Mesendoderm (in vitro differentiated cells): ENCODE measurements around the gene LRCH1.

Source experiments
- DNase-seq: peaks from one replicate; pipeline ENCODE4 v3.0.0; 2013
- H2AK5ac ChIP-seq: 2 replicates; pipeline ENCODE4 v1.6.1; 2013; ENCODE audit warnings: low read length, inconsistent platforms
- H2BK120ac ChIP-seq: 2 replicates; pipeline ENCODE4 v1.6.1; 2013; ENCODE audit warnings: low read depth, mild to moderate bottlenecking, low read length, moderate library complexity, mixed read lengths
- H2BK15ac ChIP-seq: replicated peaks from 2 replicates; pipeline ENCODE4 v1.6.1; 2013; ENCODE audit warnings: low read depth, mild to moderate bottlenecking, moderate library complexity
- H2BK5ac ChIP-seq: 2 replicates; pipeline ENCODE4 v1.6.1; 2013; ENCODE audit warnings: low read length, inconsistent platforms
- H3K18ac ChIP-seq: 2 replicates; pipeline ENCODE4 v1.6.1; 2013; ENCODE audit warnings: mild to moderate bottlenecking, low read length, mixed read lengths
- H3K23ac ChIP-seq: one replicate; pipeline ENCODE4 v1.6.1; 2013; ENCODE audit warnings: low read length
- H3K27ac ChIP-seq: 2 replicates; pipeline ENCODE4 v1.5.1; 2013; ENCODE audit warnings: low read depth, mild to moderate bottlenecking, inconsistent platforms, low read length, moderate library complexity
- H3K27me3 ChIP-seq: 2 replicates; pipeline ENCODE4 v1.6.1; 2013; ENCODE audit warnings: low read length, control low read depth, mild to moderate bottlenecking, inconsistent platforms; ENCODE audit not compliant: insufficient read depth, poor library complexity
- H3K36me3 ChIP-seq: 2 replicates; pipeline ENCODE4 v1.6.1; 2013; ENCODE audit warnings: low read length, inconsistent platforms; ENCODE audit not compliant: control insufficient read depth, insufficient read depth
- H3K4ac ChIP-seq: one replicate; pipeline ENCODE4 v1.6.1; 2013; ENCODE audit warnings: low read depth, mild to moderate bottlenecking, low read length, moderate library complexity
- H3K4me1 ChIP-seq: 2 replicates; pipeline ENCODE4 v1.6.1; 2013; ENCODE audit warnings: low read depth, low read length, inconsistent platforms; ENCODE audit not compliant: control insufficient read depth
- H3K4me2 ChIP-seq: 2 replicates; pipeline ENCODE4 v1.6.1; 2013; ENCODE audit warnings: low read length
- H3K4me3 ChIP-seq: 2 replicates; pipeline ENCODE4 v1.5.1; 2013; ENCODE audit warnings: mild to moderate bottlenecking, low read length
- H3K56ac ChIP-seq: one replicate; pipeline ENCODE4 v1.6.1; 2013; ENCODE audit warnings: low read length
- H3K79me1 ChIP-seq: 2 replicates; pipeline ENCODE4 v1.6.1; 2013; ENCODE audit warnings: low read length, inconsistent platforms
- H3K79me2 ChIP-seq: 2 replicates; pipeline ENCODE4 v1.6.1; 2013; ENCODE audit warnings: mild to moderate bottlenecking, low read length; ENCODE audit not compliant: control insufficient read depth, insufficient read depth
- H3K9ac ChIP-seq: 2 replicates; pipeline ENCODE4 v1.6.1; 2013; ENCODE audit warnings: low read length, inconsistent platforms
- H4K5ac ChIP-seq: one replicate; pipeline ENCODE4 v1.6.1; 2013; ENCODE audit warnings: low read length
- H4K8ac ChIP-seq: one replicate; pipeline ENCODE4 v1.6.1; 2013; ENCODE audit warnings: low read depth, mild to moderate bottlenecking, control low read depth, low read length, moderate library complexity
- WGBS: extraction: QIAGEN DNeasy Blood & Tissue Kit; methylation state at CpG from one replicate; pipeline ENCODE4 v1.1.7; 2013; ENCODE audit warnings: low lambda C conversion rate, missing lambda C conversion rate; ENCODE audit not compliant: insufficient coverage; ENCODE audit errors: extremely low coverage; 5-methylcytosine and 5-hydroxymethylcytosine counted together

Gene LRCH1

GRCh38 chr13:46664195-46664594, 111.2 kb downstream of the LRCH1 start:
- Histone ChIP-seq H3K27me3 (no peaks in the 10 kb centered on the region), H3K4me1 (peaks cover 15% of the 10 kb centered on the region), H3K4me2 (no peak overlapping the region), H3K4me3 (no peak overlapping the region), H3K9ac (no peak overlapping the region), H3K79me2 (no peaks in the 10 kb centered on the region), H2BK15ac (no peak overlapping the region), H2BK120ac (no peak overlapping the region), H4K5ac (no peak overlapping the region), H3K79me1 (peaks cover 2% of the 10 kb centered on the region), H3K36me3 (no peaks in the 10 kb centered on the region), H4K8ac (no peak overlapping the region), H3K56ac (no peak overlapping the region), H3K23ac (no peak overlapping the region), H2BK5ac (no peak overlapping the region), H3K18ac (no peak overlapping the region), H3K27ac (no peak overlapping the region), H2AK5ac (no peak overlapping the region), H3K4ac (no peak overlapping the region)
- WGBS: no CpG with 5 or more reads among the region's 3 CpGs
- DNase-seq: no peak

GRCh38 chr13:46665248-46665632, 112.3 kb downstream of the LRCH1 start:
- no peak overlapping the region for H3K27ac ChIP-seq

GRCh38 chr13:46665633-46666482, 112.9 kb downstream of the LRCH1 start:
- H3K79me2 ChIP-seq: no peaks in the 10 kb centered on the region
- no peak overlapping the region for H3K9ac ChIP-seq
- H2AK5ac ChIP-seq: no peak overlapping the region
- no peak overlapping the region for H3K4ac ChIP-seq
- peak overlapping the region; percentile 17 for H3K56ac ChIP-seq
- no peaks in the 10 kb centered on the region for H3K36me3 ChIP-seq
- no peak overlapping the region for H2BK5ac ChIP-seq
- H3K4me2 ChIP-seq: no peak overlapping the region
- no peak overlapping the region for H4K8ac ChIP-seq
- H4K5ac ChIP-seq: no peak overlapping the region
- H3K79me1 ChIP-seq: peaks cover 2% of the 10 kb centered on the region
- H3K27me3 ChIP-seq: no peaks in the 10 kb centered on the region
- no peak overlapping the region for H2BK15ac ChIP-seq
- H3K4me3 ChIP-seq: no peak overlapping the region
- peaks cover 15% of the 10 kb centered on the region for H3K4me1 ChIP-seq
- peak; percentile 46 for DNase-seq
- H2BK120ac ChIP-seq: no peak overlapping the region
- WGBS: no CpG with 5 or more reads among the region's 7 CpGs
- no peak overlapping the region for H3K23ac ChIP-seq
- H3K27ac ChIP-seq: no peak overlapping the region
- peak overlapping the region; percentile 61 for H3K18ac ChIP-seq

More at GRCh38 chr13:46665248-46665632, 112.3 kb downstream of the LRCH1 start:
- Histone ChIP-seq H4K8ac (no peak overlapping the region), H3K4me1 (peaks cover 15% of the 10 kb centered on the region), H3K23ac (no peak overlapping the region), H4K5ac (no peak overlapping the region), H3K79me1 (peaks cover 2% of the 10 kb centered on the region), H3K36me3 (no peaks in the 10 kb centered on the region), H3K18ac (peak overlapping the region; percentile 61), H3K4ac (no peak overlapping the region), H3K56ac (no peak overlapping the region), H3K27me3 (no peaks in the 10 kb centered on the region), H3K4me2 (no peak overlapping the region), H2BK15ac (no peak overlapping the region), H2BK5ac (no peak overlapping the region), H3K4me3 (no peak overlapping the region), H2AK5ac (no peak overlapping the region), H2BK120ac (no peak overlapping the region), H3K9ac (no peak overlapping the region), H3K79me2 (no peaks in the 10 kb centered on the region)
- DNase-seq: no peak

- Histone ChIP-seq H2BK15ac (no peak overlapping the region), H4K5ac (no peak overlapping the region), H3K36me3 (no peaks in the 10 kb centered on the region), H3K79me2 (no peaks in the 10 kb centered on the region), H4K8ac (peak overlapping the region; percentile 59), H3K4ac (no peak overlapping the region), H2AK5ac (no peak overlapping the region), H3K4me1 (peaks cover 15% of the 10 kb centered on the region), H2BK5ac (no peak overlapping the region), H3K27ac (peak overlapping the region; percentile 53), H2BK120ac (no peak overlapping the region), H3K4me3 (no peak overlapping the region), H3K79me1 (peaks cover 4% of the 10 kb centered on the region), H3K27me3 (no peaks in the 10 kb centered on the region), H3K18ac (peak overlapping the region; percentile 53), H3K23ac (no peak overlapping the region), H3K56ac (no peak overlapping the region), H3K9ac (no peak overlapping the region), H3K4me2 (no peak overlapping the region)
- DNase-seq: peak; percentile 91
- no CpG with 5 or more reads among the region's 3 CpGs for WGBS
Observed at GRCh38 chr13:46666727-46667456, 113.9 kb downstream of the LRCH1 start.

GRCh38 chr13:46667687-46668281, 114.8 kb downstream of the LRCH1 start:
- H3K79me2 ChIP-seq: no peaks in the 10 kb centered on the region
- 100% methylated on average over 1 of the region's 4 CpGs for WGBS

More at GRCh38 chr13:46667687-46668281, 114.8 kb downstream of the LRCH1 start:
- Histone ChIP-seq H3K4me2 (no peak overlapping the region), H3K27ac (no peak overlapping the region), H3K9ac (no peak overlapping the region), H3K23ac (no peak overlapping the region), H3K18ac (no peak overlapping the region), H3K79me1 (peaks cover 4% of the 10 kb centered on the region), H2AK5ac (no peak overlapping the region), H3K36me3 (no peaks in the 10 kb centered on the region), H2BK5ac (no peak overlapping the region), H3K27me3 (no peaks in the 10 kb centered on the region), H3K4me3 (no peak overlapping the region), H4K8ac (no peak overlapping the region), H4K5ac (no peak overlapping the region), H3K56ac (no peak overlapping the region), H3K4ac (no peak overlapping the region), H3K4me1 (peaks cover 15% of the 10 kb centered on the region), H2BK120ac (no peak overlapping the region), H2BK15ac (no peak overlapping the region)
- DNase-seq: no peak
